GM12873 (cell line): ENCODE results near the gene SRGAP3.

Experiments used
- TF ChIP-seq, protein P1 (sequence below): IDR thresholded peaks from 2 replicates; pipeline ENCODE4 v1.5.1; 2012; ENCODE audit warnings: low read depth, mild to moderate bottlenecking, moderate library complexity, low read length, control low read depth; ENCODE audit not compliant: insufficient read depth; ENCODE audit errors: missing control alignments

The SRGAP3 gene

DNA sequence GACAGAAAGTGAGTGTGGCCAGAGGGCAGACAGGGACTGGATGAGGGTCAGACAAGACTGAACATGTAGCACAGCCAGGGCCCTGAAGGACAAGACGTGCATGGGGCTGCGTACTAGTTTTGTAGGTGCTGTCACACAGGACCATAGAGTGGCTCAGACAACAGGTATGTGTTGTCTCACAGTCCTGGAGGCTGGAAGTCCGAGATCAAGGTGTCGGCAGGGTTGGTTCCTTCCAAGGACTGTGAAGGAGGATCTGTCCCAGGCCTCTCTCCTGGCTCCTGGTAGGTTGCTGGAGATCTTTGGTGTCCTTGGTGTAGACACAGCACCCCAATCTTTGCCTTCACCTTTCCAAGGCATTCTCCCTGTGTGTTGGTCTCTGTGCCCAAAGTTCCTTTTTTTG is 136.4 kb downstream of the SRGAP3 start:
- TF ChIP-seq, protein P1, sequence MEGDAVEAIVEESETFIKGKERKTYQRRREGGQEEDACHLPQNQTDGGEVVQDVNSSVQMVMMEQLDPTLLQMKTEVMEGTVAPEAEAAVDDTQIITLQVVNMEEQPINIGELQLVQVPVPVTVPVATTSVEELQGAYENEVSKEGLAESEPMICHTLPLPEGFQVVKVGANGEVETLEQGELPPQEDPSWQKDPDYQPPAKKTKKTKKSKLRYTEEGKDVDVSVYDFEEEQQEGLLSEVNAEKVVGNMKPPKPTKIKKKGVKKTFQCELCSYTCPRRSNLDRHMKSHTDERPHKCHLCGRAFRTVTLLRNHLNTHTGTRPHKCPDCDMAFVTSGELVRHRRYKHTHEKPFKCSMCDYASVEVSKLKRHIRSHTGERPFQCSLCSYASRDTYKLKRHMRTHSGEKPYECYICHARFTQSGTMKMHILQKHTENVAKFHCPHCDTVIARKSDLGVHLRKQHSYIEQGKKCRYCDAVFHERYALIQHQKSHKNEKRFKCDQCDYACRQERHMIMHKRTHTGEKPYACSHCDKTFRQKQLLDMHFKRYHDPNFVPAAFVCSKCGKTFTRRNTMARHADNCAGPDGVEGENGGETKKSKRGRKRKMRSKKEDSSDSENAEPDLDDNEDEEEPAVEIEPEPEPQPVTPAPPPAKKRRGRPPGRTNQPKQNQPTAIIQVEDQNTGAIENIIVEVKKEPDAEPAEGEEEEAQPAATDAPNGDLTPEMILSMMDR: no peak

DNA sequence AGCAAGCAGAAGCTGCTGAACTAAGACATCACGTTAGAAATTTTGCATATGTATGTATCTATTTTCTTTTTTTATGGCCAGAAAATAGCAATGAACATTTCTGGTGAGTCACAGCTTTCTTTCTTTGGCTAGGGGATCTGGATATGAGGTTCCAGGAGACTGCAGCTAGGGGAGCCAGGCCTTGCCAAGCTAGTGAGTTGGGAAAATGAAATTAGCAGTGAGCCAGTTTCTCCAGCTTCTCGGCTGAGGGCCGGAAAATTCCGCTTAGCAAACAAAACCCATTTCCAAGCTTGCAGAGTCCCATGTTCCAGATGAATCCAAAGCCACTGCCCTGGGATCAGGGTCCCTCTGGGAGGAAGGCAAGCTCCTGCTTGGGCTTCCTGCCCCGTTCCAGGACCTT is 137.6 kb downstream of the SRGAP3 start:
- TF ChIP-seq, protein P1: no peak

DNA sequence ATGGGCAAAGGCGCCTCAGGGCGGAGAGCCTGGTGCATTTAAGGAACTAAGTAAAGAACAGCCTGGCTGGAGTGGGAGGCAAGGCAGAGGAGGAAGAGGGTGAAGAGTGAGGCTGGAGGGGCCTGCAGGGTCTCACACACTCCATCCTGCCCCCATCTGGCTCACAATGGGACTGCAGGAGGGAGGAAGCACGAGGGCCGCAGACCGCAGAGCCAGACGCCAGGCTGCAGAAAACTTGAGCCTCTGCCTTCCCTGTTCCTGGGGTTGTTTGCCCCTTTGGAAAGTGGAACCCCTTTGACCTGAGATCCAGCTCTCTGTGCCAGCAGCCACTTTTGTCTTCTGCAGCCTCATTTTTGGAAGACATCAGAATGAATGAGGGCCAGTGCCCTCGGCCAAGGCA is 138.0 kb downstream of the SRGAP3 start:
- TF ChIP-seq, protein P1: peak; percentile 41

DNA sequence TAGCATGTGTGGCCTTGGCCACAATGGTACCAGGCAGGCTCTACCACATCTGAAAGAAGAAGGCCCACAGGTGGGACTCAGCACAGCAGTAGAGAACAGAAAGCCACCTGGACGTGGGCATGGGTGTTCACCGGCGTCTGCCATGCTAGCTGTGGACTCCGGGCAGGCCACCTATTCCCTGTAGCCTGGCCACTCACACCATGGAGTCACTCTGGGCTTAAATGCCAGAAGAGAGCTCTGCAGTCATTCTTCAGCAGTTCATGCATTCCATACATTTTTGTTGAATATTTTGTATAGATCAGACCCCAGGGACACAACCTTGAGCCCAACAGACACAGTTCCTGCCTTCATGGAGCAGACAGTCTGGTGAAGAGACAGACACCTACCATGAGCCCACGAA is 138.6 kb downstream of the SRGAP3 start:
- TF ChIP-seq, protein P1: no peak

DNA sequence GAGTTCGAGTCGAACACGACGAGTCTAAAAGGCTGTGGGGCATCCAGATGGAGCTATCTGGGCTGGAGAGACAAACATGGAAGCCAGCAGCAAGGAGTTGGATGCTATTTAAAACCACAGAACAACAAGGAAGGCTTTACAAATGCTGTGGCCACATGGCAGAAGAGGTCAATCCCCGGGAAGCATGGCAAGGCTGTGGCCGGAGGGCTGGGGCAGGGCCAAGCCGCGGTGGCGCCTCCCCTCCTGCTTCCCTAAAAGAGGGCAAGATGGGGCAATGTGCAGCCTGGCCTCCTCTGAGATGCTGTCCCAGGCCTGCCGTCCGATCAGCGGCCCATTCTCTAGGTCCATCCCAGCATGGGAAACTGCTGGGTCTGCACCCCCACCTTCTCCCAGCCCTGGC is 139.1 kb downstream of the SRGAP3 start:
- TF ChIP-seq, protein P1: no peak

DNA sequence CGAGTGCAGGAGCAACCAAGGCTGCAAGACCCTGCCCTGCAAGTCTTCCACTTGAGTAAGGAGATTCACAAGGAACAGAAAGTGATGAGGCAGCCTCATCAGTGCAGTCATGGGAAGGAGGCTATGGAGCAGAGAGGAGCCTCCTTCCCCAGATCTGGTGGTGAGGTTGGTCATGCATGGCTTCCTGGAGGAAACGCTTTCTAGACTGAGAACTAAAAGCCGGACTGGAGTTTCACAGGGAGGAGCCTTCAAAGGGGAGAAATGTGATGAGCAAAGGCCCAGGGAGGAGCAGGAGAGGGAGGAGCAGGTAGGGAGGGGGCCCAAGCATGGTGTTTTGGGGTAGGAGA is 139.9 kb downstream of the SRGAP3 start:
- TF ChIP-seq, protein P1: no peak

DNA sequence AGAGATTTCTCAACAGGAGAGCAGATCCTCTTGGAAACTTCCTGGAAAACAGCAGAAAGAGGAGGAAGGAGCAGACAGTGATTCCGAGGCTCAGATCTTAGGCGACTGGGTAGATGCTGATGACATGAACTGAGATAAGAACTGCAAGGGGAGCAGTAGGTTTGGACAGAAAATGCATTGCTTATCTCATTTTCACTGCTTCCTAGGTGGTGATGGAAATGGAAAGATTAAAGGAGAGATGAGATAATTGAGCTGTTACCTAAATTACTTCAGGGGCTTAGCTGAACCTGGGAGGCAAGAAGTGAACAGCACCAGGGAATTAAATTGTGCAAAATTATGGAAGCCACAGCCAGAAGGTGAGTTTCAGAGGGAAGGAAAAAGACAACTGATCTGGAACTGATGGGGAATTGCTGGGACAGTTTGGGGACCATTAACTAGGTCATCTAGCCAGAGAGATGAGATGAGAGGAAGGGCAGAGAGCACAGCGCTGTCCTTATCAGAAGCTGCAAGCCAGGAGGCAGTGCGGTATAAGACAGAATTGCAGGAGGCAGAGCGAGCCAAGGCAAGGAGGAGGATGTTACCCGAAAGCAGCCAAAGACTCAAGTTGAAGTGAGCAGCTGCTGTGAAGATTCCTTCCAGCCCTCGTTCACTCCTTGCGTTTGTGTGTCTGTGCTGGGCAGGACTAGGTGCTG is 140.4 kb downstream of the SRGAP3 start:
- TF ChIP-seq, protein P1: no peak
